CD14-positive monocyte (primary cell): ENCODE results near the gene SENP2. TPM values are rescaled to one million over a fixed set of nuclear protein-coding genes. Genes with fewer than 3 reads are reported as not detected.
A peak's percentile ranks its signal among the peaks of the same experiment; 100 is the strongest.

Experiments
- DNase-seq, 3 donors: peaks; one replicate each; pipeline ENCODE4 v3.0.0-alpha.2; 2011 to 2022
- H2AFZ ChIP-seq: 2 replicates; pipeline ENCODE4 v1.6.0; 2012; ENCODE audit warnings: mild to moderate bottlenecking, low read depth, low read length, inconsistent platforms; ENCODE audit not compliant: insufficient read depth, poor library complexity, severe bottlenecking
- H3K27ac ChIP-seq, 2 donors: 1 replicate in 1 of 2; 2 replicates in 1 of 2; pipeline ENCODE4 v1.5.1; 2012 to 2013; ENCODE audit warnings: low read length in 2 of 2, control low read depth in 1 of 2, inconsistent platforms in 1 of 2, low read depth in 1 of 2, mild to moderate bottlenecking in 1 of 2
- H3K27me3 ChIP-seq, 2 donors: one replicate each; pipeline versions ENCODE4 v1.6.0 to v1.6.1; 2011 to 2013; ENCODE audit warnings: low read length in 2 of 2; ENCODE audit not compliant: control insufficient read depth in 2 of 2, insufficient read depth in 2 of 2
- H3K36me3 ChIP-seq, 2 donors: replicated peaks in 1 of 2; 1 replicate in 1 of 2; 2 replicates in 1 of 2; pipeline versions ENCODE4 v1.5.1 to v1.6.1; 2012 to 2013; ENCODE audit warnings: low read length in 2 of 2, control low read depth in 1 of 2, inconsistent platforms in 1 of 2, mild to moderate bottlenecking in 1 of 2; ENCODE audit not compliant: insufficient read depth in 2 of 2, control insufficient read depth in 1 of 2
- H3K4me1 ChIP-seq, 2 donors: 1 replicate in 1 of 2; 2 replicates in 1 of 2; pipeline versions ENCODE4 v1.5.1 to v1.6.1; 2012 to 2013; ENCODE audit warnings: low read length in 2 of 2, control low read depth in 1 of 2, inconsistent platforms in 1 of 2, mild to moderate bottlenecking in 1 of 2, moderate library complexity in 1 of 2; ENCODE audit not compliant: insufficient read depth in 2 of 2, control insufficient read depth in 1 of 2
- H3K4me2 ChIP-seq: replicated peaks from 2 replicates; pipeline ENCODE3; 2012; ENCODE audit warnings: low read length, moderate library complexity, mild to moderate bottlenecking; ENCODE audit not compliant: poor library complexity, severe bottlenecking; ENCODE audit errors: extremely low read depth
- H3K4me3 ChIP-seq, 3 experiments: fragments of 200-600 bp in 1 of 3; sonication (generic) in 1 of 3; replicated peaks in 1 of 3; 1 replicate in 2 of 3; 2 replicates in 1 of 3; pipeline ENCODE4 v1.5.1; 2011 to 2013; ENCODE audit warnings: low read length in 3 of 3, mild to moderate bottlenecking in 3 of 3, control low read depth in 2 of 3, low read depth in 2 of 3, inconsistent platforms in 1 of 3, moderate library complexity in 1 of 3
- H3K79me2 ChIP-seq: 2 replicates; pipeline ENCODE4 v1.6.0; 2012; ENCODE audit warnings: mild to moderate bottlenecking, control low read depth, inconsistent platforms, low read length, moderate library complexity; ENCODE audit not compliant: insufficient read depth
- H3K9ac ChIP-seq: 2 replicates; pipeline ENCODE4 v1.6.0; 2017; ENCODE audit warnings: low read length, mild to moderate bottlenecking; ENCODE audit not compliant: insufficient read depth, poor library complexity, severe bottlenecking
- H3K9me3 ChIP-seq, 2 donors: replicated peaks in 1 of 2; 1 replicate in 1 of 2; 2 replicates in 1 of 2; pipeline versions ENCODE4 v1.5.1 to v1.6.1; 2012 to 2013; ENCODE audit warnings: low read length in 2 of 2, control low read depth in 1 of 2; ENCODE audit not compliant: control insufficient read depth in 1 of 2, insufficient read depth in 1 of 2
- H4K20me1 ChIP-seq: 2 replicates; pipeline ENCODE4 v1.6.0; 2012; ENCODE audit warnings: mild to moderate bottlenecking, low read length, control low read depth, moderate library complexity; ENCODE audit not compliant: insufficient read depth
- H3K27ac Mint-ChIP-seq, 7 donors: one replicate each; pipeline ENCODE4 v1.8.0; 2020; ENCODE audit warnings: mild to moderate bottlenecking in 7 of 7, mixed read lengths in 7 of 7, moderate library complexity in 6 of 7, inconsistent platforms in 2 of 7
- H3K27me3 Mint-ChIP-seq, 3 donors: one replicate each; pipeline ENCODE4 v1.8.0; 2021 to 2022; ENCODE audit warnings: low read depth in 3 of 3, mild to moderate bottlenecking in 3 of 3, mixed read lengths in 3 of 3, moderate library complexity in 3 of 3, inconsistent platforms in 1 of 3
- H3K36me3 Mint-ChIP-seq, 2 donors: one replicate each; pipeline ENCODE4 v1.8.0; 2020; ENCODE audit warnings: mixed read lengths in 2 of 2, inconsistent platforms in 1 of 2, mild to moderate bottlenecking in 1 of 2
- H3K4me1 Mint-ChIP-seq: one replicate; pipeline ENCODE4 v1.8.0; 2020; ENCODE audit warnings: mild to moderate bottlenecking, mixed read lengths
- H3K4me3 Mint-ChIP-seq, 2 donors: one replicate each; pipeline ENCODE4 v1.8.0; 2020; ENCODE audit warnings: mild to moderate bottlenecking in 2 of 2, mixed read lengths in 2 of 2, moderate library complexity in 1 of 2
- H3K9me3 Mint-ChIP-seq, 7 donors: one replicate each; pipeline ENCODE4 v1.8.0; 2020 to 2022; ENCODE audit warnings: mixed read lengths in 7 of 7, mild to moderate bottlenecking in 6 of 7, moderate library complexity in 6 of 7, inconsistent platforms in 2 of 7
- CTCF ChIP-seq: fragments of 200-600 bp; IDR thresholded peaks from one replicate; pipeline ENCODE4 v1.8.0; 2022; ENCODE audit warnings: antibody characterized with exemption, mild to moderate bottlenecking
- WGBS: methylation state at CpG from one replicate; pipeline ENCODE4 v1.1.5; 2013; ENCODE audit warnings: missing lambda C conversion rate; ENCODE audit not compliant: insufficient coverage; 5-methylcytosine and 5-hydroxymethylcytosine counted together
- intact Hi-C, 2 donors: fragments of 100-400 bp; cut with micrococcal nuclease; formaldehyde crosslinking; loops; one replicate each; pipeline versions ENCODE4 v1.15.0 to v1.15.1; 2023
- polyA plus RNA-seq, 3 donors: library from polyadenylated mRNA; depleted of rRNA in 1 of 3; unstranded in 2 of 3; stranded (reverse) in 1 of 3; fragments of 300-500 nt in 2 of 3; fragments of >200 nt in 1 of 3; fragmentation: Illumina TruSeq in 2 of 3; gene quantifications; 1 replicate in 2 of 3; 2 replicates in 1 of 3; pipeline ENCODE4 v1.2.3, GENCODE V29; 2012 to 2021

SENP2 gene
- polyA plus RNA-seq, 3 donors, result 7.1 to 21.0 (median 13.4) TPM

- H3K4me3 ChIP-seq, result peak overlapping the region; percentile 34 to 61 (median 38)
- H2AFZ ChIP-seq, result peak overlapping the region; percentile 87
- Mint-ChIP-seq H3K9me3 (no peaks in the 10 kb centered on the region), H3K27ac (peak overlapping the region in 5 of 7 donors; percentile 50 to 91 (median 71)), H3K27me3 (peaks cover 0 to 9% (median 3%) of the 10 kb centered on the region in 3 donors), H3K4me1 (peaks cover 26% of the 10 kb centered on the region), H3K36me3 (no peaks in the 10 kb centered on the region), H3K4me3 (peak overlapping the region; percentile 73 to 90)
- peak overlapping the region; percentile 77 for H3K4me2 ChIP-seq
- TF ChIP-seq CTCF, result no peak
- H3K9ac ChIP-seq, result peak overlapping the region; percentile 29
- H3K27me3 ChIP-seq, result no peaks in the 10 kb centered on the region
- 0% methylated on average over 1 of the region's 5 CpGs for WGBS
- H3K79me2 ChIP-seq, result no peaks in the 10 kb centered on the region
- DNase-seq, result no peak
- H3K27ac ChIP-seq, result peak overlapping the region; percentile 56 to 69
- H3K4me1 ChIP-seq, result peaks cover 16 to 29% of the 10 kb centered on the region in 2 donors
- no peaks in the 10 kb centered on the region for H3K9me3 ChIP-seq
- no peaks in the 10 kb centered on the region for H3K36me3 ChIP-seq
- no peaks in the 10 kb centered on the region for H4K20me1 ChIP-seq
- intact Hi-C loops, result no loop called here
These were observed 24.1 kb upstream of the SENP2 start for GRCh38 chr3:185561958-185562357.

GRCh38 chr3:185572183-185572582, 13.9 kb upstream of the SENP2 start:
- Histone ChIP-seq H3K27me3 (no peaks in the 10 kb centered on the region), H3K27ac (no peak overlapping the region), H3K9ac (no peak overlapping the region), H4K20me1 (no peaks in the 10 kb centered on the region), H3K4me3 (no peak overlapping the region), H3K4me2 (no peak overlapping the region), H3K9me3 (peaks cover 10 to 17% of the 10 kb centered on the region in 2 donors), H3K4me1 (no peaks in the 10 kb centered on the region), H3K36me3 (no peaks in the 10 kb centered on the region), H3K79me2 (no peaks in the 10 kb centered on the region), H2AFZ (no peak overlapping the region)
- Mint-ChIP-seq H3K4me1 (peaks cover 5% of the 10 kb centered on the region), H3K4me3 (no peak overlapping the region), H3K9me3 (peaks cover 7 to 28% (median 19%) of the 10 kb centered on the region in 7 donors), H3K27me3 (peaks cover 1 to 3% (median 2%) of the 10 kb centered on the region in 3 donors), H3K36me3 (no peaks in the 10 kb centered on the region), H3K27ac (no peak overlapping the region)
- intact Hi-C loops, result no loop called here
- DNase-seq, result no peak
- no peak for TF ChIP-seq CTCF
- 65% methylated on average over 3 of the region's 5 CpGs for WGBS
